ENCODE data around the gene UBE2L3.
"Not testable (repeated sequence)": the region's sequence is repeated elsewhere in the genome, so short reads cannot be mapped to it uniquely, and the experiment has no call there.

DNA sequence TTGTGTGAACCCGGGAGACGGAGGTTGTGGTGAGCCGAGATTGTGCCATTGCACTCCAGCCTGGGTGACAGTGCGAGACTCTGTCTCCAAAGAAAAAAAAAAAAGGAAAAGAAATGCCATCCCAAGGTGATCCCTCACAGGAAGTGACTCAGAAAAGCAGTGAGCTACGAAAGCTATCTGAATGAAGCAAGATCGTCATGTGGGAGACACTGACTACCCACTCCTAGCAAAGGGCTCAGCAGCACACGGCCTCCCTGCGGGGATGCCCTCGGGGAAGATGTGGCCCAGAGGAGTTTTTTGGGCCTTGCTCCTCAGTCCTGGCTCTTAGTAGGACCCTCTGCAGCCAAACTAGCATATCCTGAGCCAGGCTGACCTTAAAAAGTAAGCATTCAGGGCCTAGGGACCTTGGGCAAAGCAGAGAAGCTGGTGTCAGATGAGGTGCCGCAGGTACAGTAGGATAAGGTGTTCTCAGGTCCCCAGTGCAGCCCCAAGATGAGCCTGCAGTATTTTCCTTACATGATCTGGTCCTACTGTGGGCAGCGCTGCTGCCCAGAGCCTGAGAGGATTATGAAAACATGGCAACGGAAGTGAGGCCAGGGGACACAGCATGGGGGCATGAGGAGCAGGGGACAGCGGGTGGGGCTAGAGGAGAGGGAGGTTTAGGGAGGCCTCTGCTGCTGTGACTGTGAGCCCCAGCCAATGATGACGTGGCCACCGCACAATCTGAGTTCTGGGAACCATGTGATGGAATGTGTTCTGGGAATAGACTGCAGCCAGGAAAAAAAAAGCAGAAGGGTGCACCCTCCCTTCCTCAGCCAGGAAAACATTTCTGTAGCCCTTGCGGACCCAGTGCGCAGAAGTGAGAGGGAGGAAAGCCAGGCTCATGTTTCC, 22.8 kb upstream of the UBE2L3 start:
- TF ChIP-seq, protein P1, sequence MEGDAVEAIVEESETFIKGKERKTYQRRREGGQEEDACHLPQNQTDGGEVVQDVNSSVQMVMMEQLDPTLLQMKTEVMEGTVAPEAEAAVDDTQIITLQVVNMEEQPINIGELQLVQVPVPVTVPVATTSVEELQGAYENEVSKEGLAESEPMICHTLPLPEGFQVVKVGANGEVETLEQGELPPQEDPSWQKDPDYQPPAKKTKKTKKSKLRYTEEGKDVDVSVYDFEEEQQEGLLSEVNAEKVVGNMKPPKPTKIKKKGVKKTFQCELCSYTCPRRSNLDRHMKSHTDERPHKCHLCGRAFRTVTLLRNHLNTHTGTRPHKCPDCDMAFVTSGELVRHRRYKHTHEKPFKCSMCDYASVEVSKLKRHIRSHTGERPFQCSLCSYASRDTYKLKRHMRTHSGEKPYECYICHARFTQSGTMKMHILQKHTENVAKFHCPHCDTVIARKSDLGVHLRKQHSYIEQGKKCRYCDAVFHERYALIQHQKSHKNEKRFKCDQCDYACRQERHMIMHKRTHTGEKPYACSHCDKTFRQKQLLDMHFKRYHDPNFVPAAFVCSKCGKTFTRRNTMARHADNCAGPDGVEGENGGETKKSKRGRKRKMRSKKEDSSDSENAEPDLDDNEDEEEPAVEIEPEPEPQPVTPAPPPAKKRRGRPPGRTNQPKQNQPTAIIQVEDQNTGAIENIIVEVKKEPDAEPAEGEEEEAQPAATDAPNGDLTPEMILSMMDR (IDR thresholded peaks at IDR 0.05; ENCODE audit: low read length): not testable (repeated sequence)
- TF ChIP-seq EZH2 (IDR thresholded peaks at IDR 0.05; ENCODE audit: borderline replicate concordance, low read length): not testable (repeated sequence)

All from OCI-LY1 (cell line).